Ascending aorta (tissue), 2 donors: ENCODE data around the gene WDR35. TPM values are rescaled to one million over a fixed set of nuclear protein-coding genes. Genes with fewer than 3 reads are reported as not detected.
A peak's percentile ranks its signal among the peaks of the same experiment; 100 is the strongest.

Experiments used
- DNase-seq, 2 donors: peaks; one replicate each; pipeline ENCODE4 v3.0.0-alpha.2; 2019; ENCODE audit warnings: low spot score in 2 of 2
- H3K27ac ChIP-seq, 2 donors: fragments of 200-600 bp; sonication (generic); one replicate each; pipeline ENCODE4 v1.5.1; 2016 to 2017; ENCODE audit warnings: mild to moderate bottlenecking in 1 of 2
- H3K27me3 ChIP-seq: fragments of 200-600 bp; sonication (generic); one replicate; pipeline ENCODE4 v1.5.1; 2017
- H3K36me3 ChIP-seq, 2 donors: fragments of 200-600 bp; sonication (generic); one replicate each; pipeline ENCODE4 v1.5.1; 2016
- H3K4me1 ChIP-seq, 2 donors: fragments of 200-600 bp; sonication (generic); one replicate each; pipeline ENCODE4 v1.5.1; 2016 to 2017; ENCODE audit warnings: mild to moderate bottlenecking in 1 of 2
- H3K4me3 ChIP-seq, 2 donors: fragments of 200-600 bp; sonication (generic); one replicate each; pipeline ENCODE4 v1.5.1; 2016 to 2017; ENCODE audit warnings: mild to moderate bottlenecking in 1 of 2
- H3K9me3 ChIP-seq, 2 donors: fragments of 200-600 bp; sonication (generic); one replicate each; pipeline ENCODE4 v1.5.1; 2016
- intact Hi-C: fragments of 100-400 bp; cut with DNase I; formaldehyde crosslinking; loops from one replicate; pipeline ENCODE4 v1.15.1; 2023
- total RNA-seq: library from RNA; depleted of rRNA; stranded (reverse); fragments of >200 nt; gene quantifications from one replicate; pipeline ENCODE4 v1.1.0, GENCODE V29; 2016
- TF ChIP-seq, protein P1 (sequence below), 3 experiments: fragments of 200-600 bp in 2 of 3; fragments of 450-650 bp in 1 of 3; sonication (generic) in 2 of 3; IDR thresholded peaks; one replicate each; pipeline ENCODE4 v1.5.1; 2016 to 2019; ENCODE audit warnings: antibody characterized with exemption in 3 of 3, mild to moderate bottlenecking in 1 of 3, moderate library complexity in 1 of 3

WDR35 gene
- total RNA-seq, 1 donor from 2014 or later, result 2.1 TPM

DNA sequence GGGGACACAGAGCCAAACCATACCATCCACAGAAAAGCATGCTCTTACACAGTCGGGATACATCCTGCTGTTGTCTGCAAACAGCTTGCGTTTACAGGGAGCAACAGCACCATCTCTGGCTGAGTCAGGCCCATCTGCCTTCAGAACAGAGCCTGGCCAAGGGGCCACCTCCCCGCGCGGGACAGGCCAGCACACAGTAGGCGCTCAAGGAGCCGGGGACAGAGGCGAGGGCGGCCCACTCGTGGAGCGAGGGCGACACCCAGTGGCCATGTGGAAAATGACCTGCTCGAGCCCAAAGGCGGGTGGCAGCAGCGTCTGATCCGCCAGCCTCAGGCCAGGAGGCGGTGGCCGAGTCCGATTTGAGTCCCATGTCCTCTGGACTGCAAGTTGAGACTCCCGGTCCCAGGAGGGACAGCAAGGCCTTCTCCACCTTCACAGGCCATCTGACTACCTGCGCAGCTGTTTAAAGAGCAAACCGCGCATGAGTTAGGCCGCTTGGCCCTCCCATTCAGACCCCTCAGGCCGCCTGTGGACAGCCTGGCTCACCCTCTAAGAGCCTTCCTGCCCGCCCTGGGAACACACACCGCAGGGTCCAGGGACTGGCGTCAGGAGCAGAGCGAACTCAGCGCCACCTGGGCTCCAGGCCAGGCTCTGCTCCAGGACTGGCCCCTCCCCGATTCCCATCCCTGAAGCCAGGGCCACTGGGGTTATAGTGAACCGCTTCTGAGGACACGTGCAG lies 126.4 kb downstream of the WDR35 start:
- Histone ChIP-seq H3K9me3 (no peaks in the 10 kb centered on the region), H3K27ac (peak overlapping the region; percentile 89 to 91), H3K4me1 (peaks cover 14 to 42% of the 10 kb centered on the region in 2 donors), H3K4me3 (peak overlapping the region in 1 of 2 donors; percentile 50), H3K27me3 (no peaks in the 10 kb centered on the region), H3K36me3 (no peaks in the 10 kb centered on the region)
- TF ChIP-seq, protein P1, sequence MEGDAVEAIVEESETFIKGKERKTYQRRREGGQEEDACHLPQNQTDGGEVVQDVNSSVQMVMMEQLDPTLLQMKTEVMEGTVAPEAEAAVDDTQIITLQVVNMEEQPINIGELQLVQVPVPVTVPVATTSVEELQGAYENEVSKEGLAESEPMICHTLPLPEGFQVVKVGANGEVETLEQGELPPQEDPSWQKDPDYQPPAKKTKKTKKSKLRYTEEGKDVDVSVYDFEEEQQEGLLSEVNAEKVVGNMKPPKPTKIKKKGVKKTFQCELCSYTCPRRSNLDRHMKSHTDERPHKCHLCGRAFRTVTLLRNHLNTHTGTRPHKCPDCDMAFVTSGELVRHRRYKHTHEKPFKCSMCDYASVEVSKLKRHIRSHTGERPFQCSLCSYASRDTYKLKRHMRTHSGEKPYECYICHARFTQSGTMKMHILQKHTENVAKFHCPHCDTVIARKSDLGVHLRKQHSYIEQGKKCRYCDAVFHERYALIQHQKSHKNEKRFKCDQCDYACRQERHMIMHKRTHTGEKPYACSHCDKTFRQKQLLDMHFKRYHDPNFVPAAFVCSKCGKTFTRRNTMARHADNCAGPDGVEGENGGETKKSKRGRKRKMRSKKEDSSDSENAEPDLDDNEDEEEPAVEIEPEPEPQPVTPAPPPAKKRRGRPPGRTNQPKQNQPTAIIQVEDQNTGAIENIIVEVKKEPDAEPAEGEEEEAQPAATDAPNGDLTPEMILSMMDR (IDR thresholded peaks at IDR 0.05), result peak; percentile 97 to 98 (median 97)
- DNase-seq, result peak in 1 of 2 donors; percentile 89
- intact Hi-C loops, result loop anchor here (1.0 to 10.0 kb wide), 9 partner anchors 176 to 1479 kb away; partner anchors contain the start of gene RDH14

DNA sequence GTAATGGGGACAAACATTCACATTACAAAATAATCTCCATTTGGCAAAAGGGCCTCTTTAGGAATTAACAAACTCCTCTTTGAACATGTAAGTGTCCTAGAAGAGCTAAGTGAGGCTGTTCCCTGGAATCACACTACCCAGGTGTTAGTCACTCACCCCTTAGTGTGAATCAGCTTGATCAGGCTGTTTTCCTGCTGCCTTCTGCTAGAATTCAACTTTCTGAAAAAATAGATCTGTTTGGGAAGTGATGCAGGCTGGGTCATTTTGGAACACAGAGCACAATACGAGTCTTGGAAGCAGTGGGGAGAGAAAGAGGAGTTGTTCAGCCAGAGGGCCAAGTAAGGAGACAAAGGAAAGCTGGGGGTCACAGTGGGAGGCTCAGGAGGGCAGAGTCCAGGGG lies 128.1 kb downstream of the WDR35 start:
- intact Hi-C loops, result loop anchor here (2.0 to 10.0 kb wide), 7 partner anchors 175 to 1477 kb away; partner anchors contain the start of gene RDH14

More for the DNA sequence above, 128.1 kb downstream of the WDR35 start:
- H3K4me3 ChIP-seq, result no peak overlapping the region
- peaks cover 23 to 59% of the 10 kb centered on the region in 2 donors for H3K4me1 ChIP-seq
- peak overlapping the region; percentile 89 to 91 for H3K27ac ChIP-seq
- DNase-seq, result peak in 1 of 2 donors; percentile 76
- no peaks in the 10 kb centered on the region for H3K27me3 ChIP-seq
- TF ChIP-seq, protein P1 (IDR thresholded peaks at IDR 0.05), result no peak
- no peaks in the 10 kb centered on the region for H3K36me3 ChIP-seq
- H3K9me3 ChIP-seq, result no peaks in the 10 kb centered on the region

Other genes starting within 250 kb of the WDR35 start
- not detected for gene TTC32, start 88.1 kb downstream of the WDR35 start, total RNA-seq
- gene MATN3, start 22.6 kb upstream of the WDR35 start, total RNA-seq, result 0.64 TPM
- gene LAPTM4A, start 61.5 kb upstream of the WDR35 start, total RNA-seq, result 95.6 TPM
- gene SDC1, start 235.0 kb upstream of the WDR35 start, total RNA-seq, result 0.32 TPM